ENCODE results near the gene APC.

DNA sequence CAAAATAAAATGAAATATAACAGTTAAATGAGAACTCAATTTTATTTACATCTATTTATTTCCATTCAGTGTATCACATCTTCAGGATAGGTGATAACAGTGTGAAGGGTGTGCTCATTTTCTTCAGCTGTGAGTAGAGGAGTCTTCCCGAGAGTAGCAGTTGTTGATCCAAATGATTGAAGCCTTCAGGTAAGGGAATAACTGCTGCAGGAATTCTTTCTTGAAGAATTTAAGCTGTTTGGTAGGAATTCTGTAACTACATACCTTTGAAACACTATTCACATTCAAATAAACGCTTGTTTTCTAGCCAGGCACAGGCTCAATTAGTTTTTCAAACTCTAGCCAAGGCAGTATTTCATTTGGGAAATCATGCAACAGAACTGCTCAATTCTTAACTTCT, 138.7 kb downstream of the APC start:
- no peak for TF ChIP-seq POLR2A (IDR thresholded peaks at IDR 0.05)
- TF ChIP-seq, protein P1, sequence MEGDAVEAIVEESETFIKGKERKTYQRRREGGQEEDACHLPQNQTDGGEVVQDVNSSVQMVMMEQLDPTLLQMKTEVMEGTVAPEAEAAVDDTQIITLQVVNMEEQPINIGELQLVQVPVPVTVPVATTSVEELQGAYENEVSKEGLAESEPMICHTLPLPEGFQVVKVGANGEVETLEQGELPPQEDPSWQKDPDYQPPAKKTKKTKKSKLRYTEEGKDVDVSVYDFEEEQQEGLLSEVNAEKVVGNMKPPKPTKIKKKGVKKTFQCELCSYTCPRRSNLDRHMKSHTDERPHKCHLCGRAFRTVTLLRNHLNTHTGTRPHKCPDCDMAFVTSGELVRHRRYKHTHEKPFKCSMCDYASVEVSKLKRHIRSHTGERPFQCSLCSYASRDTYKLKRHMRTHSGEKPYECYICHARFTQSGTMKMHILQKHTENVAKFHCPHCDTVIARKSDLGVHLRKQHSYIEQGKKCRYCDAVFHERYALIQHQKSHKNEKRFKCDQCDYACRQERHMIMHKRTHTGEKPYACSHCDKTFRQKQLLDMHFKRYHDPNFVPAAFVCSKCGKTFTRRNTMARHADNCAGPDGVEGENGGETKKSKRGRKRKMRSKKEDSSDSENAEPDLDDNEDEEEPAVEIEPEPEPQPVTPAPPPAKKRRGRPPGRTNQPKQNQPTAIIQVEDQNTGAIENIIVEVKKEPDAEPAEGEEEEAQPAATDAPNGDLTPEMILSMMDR (IDR thresholded peaks at IDR 0.05), result no peak
